Neural cell (in vitro differentiated cells): ENCODE results near the gene HOXC11. TPM values are rescaled to one million over a fixed set of nuclear protein-coding genes. Genes with fewer than 3 reads are reported as not detected.

Experiments used
- H2AFZ ChIP-seq: fragments of 200-600, 300-800 bp; sonication (generic), shearing (Covaris generic); 2 replicates; pipeline ENCODE4 v1.6.0; 2014; ENCODE audit warnings: low read depth, mild to moderate bottlenecking, antibody characterized with exemption, low read length, moderate library complexity
- H3F3A ChIP-seq: fragments of 200-600 bp; shearing (Covaris generic); 2 replicates; pipeline ENCODE4 v1.6.1; 2016; ENCODE audit warnings: mild to moderate bottlenecking, moderate library complexity, mixed read lengths, antibody characterized with exemption, low read length; ENCODE audit not compliant: insufficient read depth, poor library complexity, severe bottlenecking
- H3K27ac ChIP-seq: fragments of 200-600, 300-800 bp; sonication (generic), shearing (Covaris generic); 2 replicates; pipeline ENCODE4 v1.5.1; 2014; ENCODE audit warnings: mild to moderate bottlenecking, low read length, moderate library complexity
- H3K27me3 ChIP-seq: fragments of 300-800, 200-600 bp; sonication (generic), shearing (Covaris generic); 2 replicates; pipeline ENCODE4 v1.6.0; 2014; ENCODE audit warnings: mild to moderate bottlenecking, low read depth, low read length, moderate library complexity; ENCODE audit not compliant: insufficient read depth
- H3K36me3 ChIP-seq: fragments of 300-800, 200-600 bp; sonication (generic), shearing (Covaris generic); 2 replicates; pipeline ENCODE4 v1.5.1; 2014; ENCODE audit warnings: mild to moderate bottlenecking, antibody characterized with exemption, low read length, moderate library complexity; ENCODE audit not compliant: insufficient read depth
- H3K4me2 ChIP-seq: fragments of 300-800, 200-600 bp; sonication (generic), shearing (Covaris generic); 2 replicates; pipeline ENCODE4 v1.6.0; 2014; ENCODE audit warnings: mild to moderate bottlenecking, low read length
- H3K4me3 ChIP-seq: fragments of 300-800, 200-600 bp; sonication (generic), shearing (Covaris generic); 2 replicates; pipeline ENCODE4 v1.5.1; 2014; ENCODE audit warnings: mild to moderate bottlenecking, low read length, moderate library complexity
- H3K79me2 ChIP-seq: fragments of 200-600 bp; shearing (Covaris generic); replicated peaks from 2 replicates; pipeline ENCODE4 v1.6.0; 2014; ENCODE audit warnings: mild to moderate bottlenecking, low read length, moderate library complexity; ENCODE audit not compliant: insufficient read depth
- H3K9ac ChIP-seq: fragments of 300-800, 200-600 bp; sonication (generic), shearing (Covaris generic); 2 replicates; pipeline ENCODE4 v1.6.1; 2016; ENCODE audit warnings: mild to moderate bottlenecking, low read length, mixed read lengths
- H3K9me2 ChIP-seq: fragments of 200-600 bp; shearing (Covaris generic); 2 replicates; pipeline ENCODE4 v1.6.1; 2016; ENCODE audit warnings: mild to moderate bottlenecking, low read length, mixed read lengths; ENCODE audit not compliant: insufficient read depth
- H3K9me3 ChIP-seq: fragments of 200-600, 300-800 bp; sonication (generic), shearing (Covaris generic); 2 replicates; pipeline ENCODE4 v1.6.1; 2016; ENCODE audit warnings: mild to moderate bottlenecking, mixed run types, low read length, moderate library complexity, mixed read lengths
- H4K20me1 ChIP-seq: fragments of 200-600 bp; shearing (Covaris generic); 2 replicates; pipeline ENCODE4 v1.6.1; 2016; ENCODE audit warnings: mild to moderate bottlenecking, mixed run types; ENCODE audit not compliant: insufficient read depth
- CTCF ChIP-seq: fragments of 450-650 bp; IDR thresholded peaks from 2 replicates; pipeline ENCODE4 v1.5.1; 2014; ENCODE audit warnings: antibody characterized with exemption, mild to moderate bottlenecking, moderate library complexity; ENCODE audit not compliant: poor library complexity, severe bottlenecking
- EP300 ChIP-seq: fragments of 450-650 bp; conservative IDR thresholded peaks from 2 replicates; pipeline ENCODE4 v1.6.1; 2014; ENCODE audit warnings: antibody characterized with exemption, mild to moderate bottlenecking, moderate library complexity; ENCODE audit not compliant: poor library complexity, severe bottlenecking
- EZH2 ChIP-seq: fragments of 200-600, 300-800 bp; shearing (Covaris generic), sonication (generic); IDR thresholded peaks from 2 replicates; pipeline ENCODE4 v1.6.1; 2014; ENCODE audit warnings: antibody characterized with exemption, low read length, borderline replicate concordance, mild to moderate bottlenecking; ENCODE audit not compliant: insufficient read depth, poor library complexity, severe bottlenecking
- MXI1 ChIP-seq: fragments of 450-650 bp; conservative IDR thresholded peaks from 2 replicates; pipeline ENCODE4 v1.6.1; 2014; ENCODE audit warnings: antibody characterized with exemption, mild to moderate bottlenecking; ENCODE audit not compliant: poor library complexity, severe bottlenecking
- polyA plus RNA-seq: library from polyadenylated mRNA; depleted of rRNA; stranded (reverse); fragments of >200 nt; gene quantifications from 2 replicates; pipeline ENCODE4 v1.2.3, GENCODE V29; 2014
- TF ChIP-seq, protein P1 (sequence below): IDR thresholded peaks from 2 replicates; pipeline ENCODE4 v1.6.1; 2012; ENCODE audit warnings: borderline replicate concordance

The HOXC11 gene
- polyA plus RNA-seq, 1 donor from 2014 or later: not detected

DNA sequence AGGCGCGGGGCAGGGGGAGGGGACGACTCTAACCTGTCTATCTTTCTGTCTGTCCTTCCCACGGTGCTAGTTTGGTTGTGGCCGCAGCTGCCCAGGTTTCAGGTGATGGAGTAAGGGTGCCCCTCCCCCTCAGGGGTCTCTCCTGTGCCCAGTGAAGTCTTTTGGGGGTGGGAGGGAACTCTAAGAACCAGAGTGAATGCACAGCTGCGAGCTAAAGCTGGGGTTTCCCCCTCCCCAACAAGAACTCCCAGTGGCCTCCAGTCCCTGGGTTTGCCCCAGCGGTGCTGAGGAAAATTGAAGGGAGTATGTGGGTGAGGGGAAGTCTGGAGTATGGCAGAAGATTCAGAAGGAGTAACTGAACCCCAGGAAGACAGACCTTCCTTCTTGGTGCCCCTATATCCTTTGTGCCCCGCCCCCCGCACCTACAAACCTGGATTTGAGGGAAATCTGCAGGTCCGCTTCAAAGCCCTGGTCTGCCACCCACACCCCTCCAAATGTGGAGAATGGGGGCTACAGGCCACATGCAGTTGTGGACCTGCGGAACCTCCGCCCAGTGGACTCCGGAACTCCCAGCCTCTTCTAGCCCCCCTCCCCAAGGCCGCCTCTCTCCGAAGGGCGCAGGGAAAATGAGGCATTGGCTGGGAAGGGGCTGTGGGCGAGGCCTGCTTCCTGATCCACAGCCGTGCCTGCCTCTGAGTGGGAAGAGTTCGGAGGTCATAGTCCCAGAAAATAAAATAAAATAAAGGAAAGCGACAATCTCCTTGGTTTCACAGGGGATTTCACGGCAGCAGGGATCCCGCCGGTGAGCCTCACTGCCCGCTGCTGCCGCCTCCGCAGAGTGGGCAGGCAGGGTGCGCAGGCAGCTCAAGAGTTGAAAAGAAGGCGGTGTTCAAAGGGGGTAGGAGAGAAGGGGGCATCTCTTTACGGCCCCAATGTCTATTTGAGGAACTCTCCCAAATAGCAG lies 23.6 kb downstream of the HOXC11 start:
- no peak overlapping the region for H3K9ac ChIP-seq
- peaks cover 100% of the 10 kb centered on the region for H3K27me3 ChIP-seq
- no peak overlapping the region for H3K4me3 ChIP-seq

GRCh38 chr12:53997204-53998109 lies 24.5 kb downstream of the HOXC11 start:
- Histone ChIP-seq H3K36me3 (no peaks in the 10 kb centered on the region), H2AFZ (no peak overlapping the region), H3K27ac (no peak overlapping the region), H3K9ac (no peak overlapping the region), H3K4me3 (no peak overlapping the region), H4K20me1 (no peaks in the 10 kb centered on the region), H3F3A (no peaks in the 10 kb centered on the region), H3K4me2 (no peak overlapping the region), H3K27me3 (peaks cover 100% of the 10 kb centered on the region), H3K79me2 (no peaks in the 10 kb centered on the region), H3K9me2 (no peaks in the 10 kb centered on the region), H3K9me3 (no peaks in the 10 kb centered on the region)
- TF ChIP-seq EP300 (no peak), CTCF (no peak), EZH2 (peak; percentile 30), MXI1 (no peak)

More for the DNA sequence above, 23.6 kb downstream of the HOXC11 start:
- H2AFZ ChIP-seq: no peak overlapping the region
- no peak overlapping the region for H3K27ac ChIP-seq
- no peaks in the 10 kb centered on the region for H4K20me1 ChIP-seq
- no peaks in the 10 kb centered on the region for H3K9me2 ChIP-seq
- H3K79me2 ChIP-seq: no peaks in the 10 kb centered on the region
- TF ChIP-seq CTCF (no peak), EZH2 (peak; percentile 72), MXI1 (no peak)
- TF ChIP-seq, protein P1, sequence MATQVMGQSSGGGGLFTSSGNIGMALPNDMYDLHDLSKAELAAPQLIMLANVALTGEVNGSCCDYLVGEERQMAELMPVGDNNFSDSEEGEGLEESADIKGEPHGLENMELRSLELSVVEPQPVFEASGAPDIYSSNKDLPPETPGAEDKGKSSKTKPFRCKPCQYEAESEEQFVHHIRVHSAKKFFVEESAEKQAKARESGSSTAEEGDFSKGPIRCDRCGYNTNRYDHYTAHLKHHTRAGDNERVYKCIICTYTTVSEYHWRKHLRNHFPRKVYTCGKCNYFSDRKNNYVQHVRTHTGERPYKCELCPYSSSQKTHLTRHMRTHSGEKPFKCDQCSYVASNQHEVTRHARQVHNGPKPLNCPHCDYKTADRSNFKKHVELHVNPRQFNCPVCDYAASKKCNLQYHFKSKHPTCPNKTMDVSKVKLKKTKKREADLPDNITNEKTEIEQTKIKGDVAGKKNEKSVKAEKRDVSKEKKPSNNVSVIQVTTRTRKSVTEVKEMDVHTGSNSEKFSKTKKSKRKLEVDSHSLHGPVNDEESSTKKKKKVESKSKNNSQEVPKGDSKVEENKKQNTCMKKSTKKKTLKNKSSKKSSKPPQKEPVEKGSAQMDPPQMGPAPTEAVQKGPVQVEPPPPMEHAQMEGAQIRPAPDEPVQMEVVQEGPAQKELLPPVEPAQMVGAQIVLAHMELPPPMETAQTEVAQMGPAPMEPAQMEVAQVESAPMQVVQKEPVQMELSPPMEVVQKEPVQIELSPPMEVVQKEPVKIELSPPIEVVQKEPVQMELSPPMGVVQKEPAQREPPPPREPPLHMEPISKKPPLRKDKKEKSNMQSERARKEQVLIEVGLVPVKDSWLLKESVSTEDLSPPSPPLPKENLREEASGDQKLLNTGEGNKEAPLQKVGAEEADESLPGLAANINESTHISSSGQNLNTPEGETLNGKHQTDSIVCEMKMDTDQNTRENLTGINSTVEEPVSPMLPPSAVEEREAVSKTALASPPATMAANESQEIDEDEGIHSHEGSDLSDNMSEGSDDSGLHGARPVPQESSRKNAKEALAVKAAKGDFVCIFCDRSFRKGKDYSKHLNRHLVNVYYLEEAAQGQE: no peak
- H3K36me3 ChIP-seq: no peaks in the 10 kb centered on the region
- H3K9me3 ChIP-seq: no peaks in the 10 kb centered on the region
- H3F3A ChIP-seq: no peaks in the 10 kb centered on the region
- H3K4me2 ChIP-seq: no peak overlapping the region
